ENCODE data around the gene GALK2.

Gene GALK2

DNA sequence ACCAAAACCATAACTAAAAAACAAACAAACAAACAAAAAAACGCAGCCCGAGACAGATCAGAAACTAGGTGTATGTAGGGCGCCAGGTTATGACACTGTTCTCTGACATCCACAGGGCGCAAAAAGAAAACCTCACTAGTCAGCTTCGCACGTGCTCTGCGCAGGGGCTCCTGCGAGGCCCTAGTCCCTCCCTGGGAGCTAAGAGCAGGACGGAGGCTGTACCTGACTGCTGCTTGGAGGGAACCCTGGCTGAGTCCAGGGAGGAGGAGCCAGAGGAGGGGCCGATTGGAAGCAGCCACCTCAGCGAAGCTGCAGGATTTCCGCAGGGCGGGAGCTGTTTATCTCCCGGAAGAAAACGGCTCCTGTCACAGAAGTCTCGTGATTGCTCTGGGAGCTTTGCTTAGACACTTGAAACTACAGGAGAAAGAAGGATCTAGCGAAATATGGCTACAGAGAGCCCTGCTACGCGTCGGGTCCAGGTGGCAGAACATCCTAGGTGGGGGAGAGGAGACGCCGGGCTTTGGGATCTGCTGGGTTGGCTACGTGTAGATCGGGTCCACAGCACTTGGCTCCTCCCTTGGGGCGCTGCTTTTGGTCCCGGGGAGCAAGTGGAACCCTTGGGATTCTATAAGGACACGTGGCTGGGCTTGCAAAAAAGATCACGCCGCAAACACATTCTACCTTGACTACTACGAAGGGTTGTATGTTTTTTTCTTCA is at the start of gene GALK2:
TSS of gene GALK2 (plus strand) at position 368 of the 718 bp plus-strand sequence. CDS start at position 444, 76 bp downstream.
- DNase-seq (ENCODE audit: low spot score) = peak; percentile 79

DNA sequence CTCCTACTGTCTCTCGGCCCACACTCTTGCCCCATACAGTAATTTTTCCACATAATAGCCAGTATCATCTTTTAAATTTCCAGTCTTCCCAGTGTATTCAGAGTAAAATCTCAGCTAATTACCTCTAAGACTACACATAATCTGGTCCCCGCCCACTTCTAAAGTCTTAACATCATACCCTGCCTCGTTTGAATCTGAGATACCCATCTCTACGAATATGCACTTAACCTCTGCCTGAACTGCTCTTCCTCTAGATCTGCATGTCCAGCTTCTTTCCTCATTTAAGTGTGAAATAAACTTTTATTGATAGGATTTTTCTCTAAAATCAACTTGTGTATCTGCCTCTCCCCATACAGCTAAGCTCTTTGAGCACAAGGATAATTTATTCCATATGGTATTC is 49.2 kb upstream of the GALK2 start:
- no peak for DNase-seq (ENCODE audit: low spot score)

DNA sequence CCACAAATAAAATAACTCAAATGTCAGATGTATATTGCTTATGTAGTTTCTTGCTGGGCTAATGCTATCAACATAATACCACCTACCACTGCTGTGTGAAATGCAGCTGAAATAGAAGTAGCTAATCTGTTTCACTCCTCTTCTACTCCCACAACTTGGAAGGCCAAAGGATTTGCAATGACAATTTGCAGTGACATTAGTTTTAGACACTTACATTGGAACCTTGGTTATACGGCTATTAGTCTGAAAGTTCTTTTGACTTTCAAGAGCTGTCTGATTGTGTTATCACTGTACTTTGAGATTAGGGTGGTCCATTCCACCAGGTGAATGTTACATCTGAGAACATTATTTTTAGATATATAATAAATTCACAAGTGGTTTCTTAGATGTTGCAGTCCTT is 48.1 kb upstream of the GALK2 start:
- no peak for DNase-seq (ENCODE audit: low spot score)

DNA sequence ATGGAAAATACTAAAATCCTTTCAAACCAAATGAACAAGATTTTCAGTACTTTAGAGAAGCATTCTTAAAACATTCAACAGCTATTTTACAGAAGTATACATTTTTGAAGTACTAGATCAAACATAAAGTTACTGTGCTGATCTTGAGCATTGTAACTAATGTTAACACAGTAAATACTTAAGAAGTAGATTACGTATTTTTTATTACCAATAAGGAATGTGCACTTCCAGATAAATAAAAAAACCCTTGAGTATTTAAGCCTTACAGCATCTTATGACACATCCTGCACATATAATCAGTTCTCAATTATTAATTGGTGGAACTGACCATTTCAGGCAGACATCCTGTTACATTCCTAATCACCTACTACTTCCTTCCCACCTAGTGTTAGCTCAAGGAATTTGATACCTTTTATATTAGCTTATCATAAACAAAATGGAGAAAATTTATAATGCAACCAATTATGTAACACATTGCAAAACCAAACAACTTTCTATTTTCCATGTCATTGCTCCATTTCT is 47.4 kb upstream of the GALK2 start:
- no peak for DNase-seq (ENCODE audit: low spot score)

DNA sequence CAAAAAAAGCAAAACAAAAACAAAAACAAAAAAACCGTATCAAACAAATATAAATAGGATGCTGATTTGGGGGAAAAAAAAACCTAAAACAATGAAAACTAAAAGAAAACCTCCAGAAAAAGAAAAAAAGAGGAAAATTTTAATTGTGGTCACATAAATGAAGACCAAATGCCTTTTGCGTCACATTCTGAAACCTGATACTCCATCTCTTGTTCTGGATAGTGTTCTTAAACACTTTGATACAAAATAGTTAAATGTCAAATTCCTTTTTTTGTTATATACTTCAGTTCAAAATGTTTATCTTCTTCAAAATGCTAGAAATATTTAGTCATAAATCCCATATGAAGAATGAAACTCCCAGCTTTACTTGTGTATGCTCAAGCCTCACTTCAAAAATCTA is 45.7 kb upstream of the GALK2 start:
- DNase-seq (ENCODE audit: low spot score) = no peak

DNA sequence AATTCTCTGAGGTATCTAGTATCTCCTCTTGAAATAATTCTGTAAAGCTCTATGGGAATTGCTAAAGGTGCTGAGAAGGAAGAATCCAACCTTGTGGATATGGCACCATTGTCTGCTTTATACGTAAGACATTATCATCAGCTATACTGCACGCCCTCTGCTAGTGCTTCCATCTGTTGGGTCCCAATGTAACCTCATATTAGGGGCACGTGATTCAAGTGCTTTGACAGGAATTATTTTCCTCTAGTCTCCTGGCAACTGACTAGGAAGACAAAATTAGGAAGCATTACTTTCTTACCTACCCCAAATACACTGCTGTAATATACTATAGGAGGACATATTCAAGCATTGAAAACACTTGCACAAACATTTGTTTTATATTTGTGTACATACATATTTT is 38.6 kb upstream of the GALK2 start:
- no peak for DNase-seq (ENCODE audit: low spot score)

DNA sequence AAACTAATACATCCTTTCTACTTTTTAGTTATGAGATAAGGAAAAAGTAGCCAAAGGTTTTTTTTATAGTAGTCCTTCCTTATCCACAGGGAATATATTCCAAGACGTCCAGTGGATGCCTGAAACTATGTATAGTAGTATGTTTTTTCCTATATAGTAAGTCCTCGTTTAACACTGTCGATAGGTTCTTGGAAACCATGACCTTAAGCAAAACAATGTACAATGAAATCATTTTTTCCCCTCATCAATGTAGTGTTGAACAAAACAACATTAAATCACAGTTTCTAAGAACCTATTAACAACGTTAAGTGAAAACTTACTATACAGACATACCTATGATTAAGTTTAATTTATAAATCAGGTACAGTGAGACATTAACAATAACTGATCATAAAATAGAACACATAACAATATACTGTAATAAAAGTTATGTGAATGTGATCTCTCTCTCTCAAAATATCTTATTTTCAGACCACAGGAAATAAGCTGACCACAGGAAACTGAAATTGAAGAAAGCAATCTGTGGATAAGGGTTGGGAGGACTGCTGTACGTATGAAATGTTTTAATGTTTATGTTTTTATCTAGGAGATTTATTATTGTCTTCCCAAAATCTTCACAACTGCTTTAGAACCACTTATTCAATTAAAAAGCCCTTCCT is 35.2 kb upstream of the GALK2 start:
- DNase-seq (ENCODE audit: low spot score) = no peak

DNA sequence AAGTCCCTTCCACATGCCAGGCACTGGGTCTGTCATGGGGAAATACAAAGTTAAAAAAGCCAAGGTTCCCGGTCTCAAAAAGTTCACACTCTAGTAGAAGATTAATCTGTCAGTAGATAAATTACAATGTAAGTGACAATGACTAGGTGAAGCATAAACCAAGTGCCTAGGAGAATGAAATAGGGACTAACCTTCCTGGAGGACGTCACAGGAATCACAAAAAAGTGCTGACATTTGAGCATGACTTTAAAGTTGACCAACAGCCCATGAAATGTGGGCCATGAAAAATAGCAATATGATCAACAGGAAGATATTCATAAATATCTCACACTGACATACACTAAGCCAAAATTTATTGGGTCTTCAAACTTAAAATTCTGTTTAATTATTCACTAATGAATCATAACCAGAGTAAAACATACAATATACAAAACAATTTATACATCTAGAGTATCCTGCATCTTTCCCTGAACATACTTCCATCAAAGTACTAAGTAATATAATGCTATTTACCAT is 34.6 kb upstream of the GALK2 start:
- DNase-seq (ENCODE audit: low spot score) = no peak

DNA sequence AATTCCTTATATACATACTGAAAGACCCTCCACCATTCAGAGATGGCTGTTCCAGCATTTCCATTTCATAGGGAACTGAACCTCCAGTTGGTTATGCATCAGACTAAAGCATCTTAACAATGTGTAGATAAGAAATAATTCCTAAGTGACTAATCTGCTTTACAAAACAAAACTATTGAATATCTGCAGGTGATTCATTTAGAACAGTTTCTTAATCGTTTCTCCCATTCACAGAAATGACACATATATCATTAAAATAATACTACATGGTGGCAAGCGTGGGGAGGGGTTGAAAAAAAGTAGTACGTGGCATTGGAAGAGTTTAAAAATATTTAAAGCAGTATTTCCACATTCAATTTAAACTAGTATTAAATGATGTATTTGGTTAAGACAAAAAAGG is 34.1 kb upstream of the GALK2 start:
- DNase-seq (ENCODE audit: low spot score) = peak; percentile 24

DNA sequence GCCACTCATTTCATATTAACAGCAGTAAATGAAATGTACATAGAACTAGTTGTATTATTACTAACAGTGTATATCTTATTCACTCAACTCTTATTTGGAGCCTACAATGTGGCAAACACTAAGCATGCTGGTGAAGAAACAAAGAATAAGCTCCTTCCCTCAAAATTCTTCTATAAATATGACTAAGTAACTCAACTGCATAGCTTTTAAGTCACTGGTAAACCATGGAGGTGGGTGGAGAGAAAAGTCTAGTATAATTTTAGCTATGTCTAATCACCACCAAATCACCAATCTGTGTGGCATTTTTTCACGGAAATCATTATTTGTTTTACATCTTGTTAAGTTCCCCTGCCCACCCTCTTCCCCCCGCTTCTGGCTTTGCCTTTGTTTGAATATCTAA is 32.2 kb upstream of the GALK2 start:
- peak; percentile 10 for DNase-seq (ENCODE audit: low spot score)

DNA sequence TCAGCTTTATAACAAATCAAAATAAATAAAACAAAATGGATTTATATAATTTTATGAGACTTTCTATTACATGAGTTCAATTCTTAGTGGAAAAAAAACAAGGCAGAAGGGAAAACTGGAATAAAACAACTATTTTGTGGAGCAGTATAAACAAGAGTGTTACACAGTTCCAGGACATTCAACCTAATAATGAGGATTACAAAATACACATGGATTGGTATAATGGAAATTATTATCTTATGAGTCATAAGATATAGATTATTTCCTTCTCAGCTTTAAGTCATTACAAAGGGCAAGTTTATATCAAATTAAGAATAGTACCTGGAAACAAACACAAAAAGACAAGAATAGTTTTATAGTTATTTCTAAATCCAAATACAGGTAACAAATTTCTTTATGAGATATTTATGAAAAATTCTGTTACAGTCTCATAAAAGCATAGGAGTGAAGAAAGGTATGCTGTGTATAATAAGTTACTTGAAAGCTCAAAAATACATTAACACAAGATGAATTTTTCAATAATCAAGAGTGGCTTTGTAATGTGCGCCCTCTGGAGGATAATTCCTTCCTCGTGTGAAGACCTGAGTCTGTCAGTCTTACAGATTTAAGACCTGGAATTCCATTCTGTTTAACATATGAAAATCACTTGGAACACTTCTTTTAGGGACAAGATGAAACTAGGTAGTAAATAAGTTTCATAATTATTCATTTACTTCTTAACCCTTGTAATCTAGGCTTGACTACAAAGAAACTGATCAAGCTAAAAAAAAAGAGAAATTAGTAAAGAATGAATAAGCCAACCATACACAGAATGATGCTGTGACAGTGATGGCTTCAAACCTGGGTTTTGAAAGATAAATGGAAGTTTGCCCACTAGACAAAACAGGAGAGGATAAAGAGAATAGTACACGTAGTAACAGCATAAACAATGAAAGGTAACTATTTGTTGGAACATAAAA is 24.1 kb upstream of the GALK2 start:
- DNase-seq (ENCODE audit: low spot score) = peak; percentile 14

DNA sequence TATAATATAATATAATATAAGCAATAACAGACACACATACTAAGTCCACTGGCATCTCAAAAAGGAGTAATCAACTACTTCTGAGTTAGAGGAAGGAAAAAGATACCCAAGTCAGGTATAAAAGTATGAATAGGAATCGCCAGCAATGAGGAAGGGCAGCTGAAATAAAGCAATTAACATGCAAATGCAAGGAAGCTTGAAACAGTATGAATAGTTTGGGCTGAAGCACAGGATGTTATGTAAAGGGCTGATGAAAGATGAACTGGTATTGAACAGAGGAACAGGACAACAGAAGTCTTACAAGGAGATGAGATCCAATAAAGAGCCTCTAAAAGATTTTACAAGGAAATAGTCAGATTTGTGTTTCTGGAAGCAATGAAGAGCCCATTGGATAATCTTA is 21.7 kb upstream of the GALK2 start:
- no peak for DNase-seq (ENCODE audit: low spot score)

DNA sequence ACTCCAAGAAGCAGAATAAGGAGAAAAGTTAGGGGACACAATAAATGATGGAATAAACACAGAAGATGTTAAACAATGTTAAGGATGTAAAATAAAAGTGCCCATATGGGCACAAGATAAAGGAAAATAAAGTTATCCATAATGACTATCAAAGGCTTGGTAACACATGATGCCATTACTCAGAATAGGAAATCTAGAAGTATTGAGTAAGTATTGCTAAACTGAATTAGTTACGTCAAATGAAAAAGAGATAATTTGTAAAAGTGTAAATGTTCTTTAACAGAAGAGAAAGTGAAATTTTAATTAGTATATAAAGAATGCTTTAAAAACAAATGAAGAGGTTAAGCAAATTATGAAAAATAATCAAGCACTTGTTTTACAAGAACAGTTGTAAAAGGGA is 21.3 kb upstream of the GALK2 start:
- no peak for DNase-seq (ENCODE audit: low spot score)

DNA sequence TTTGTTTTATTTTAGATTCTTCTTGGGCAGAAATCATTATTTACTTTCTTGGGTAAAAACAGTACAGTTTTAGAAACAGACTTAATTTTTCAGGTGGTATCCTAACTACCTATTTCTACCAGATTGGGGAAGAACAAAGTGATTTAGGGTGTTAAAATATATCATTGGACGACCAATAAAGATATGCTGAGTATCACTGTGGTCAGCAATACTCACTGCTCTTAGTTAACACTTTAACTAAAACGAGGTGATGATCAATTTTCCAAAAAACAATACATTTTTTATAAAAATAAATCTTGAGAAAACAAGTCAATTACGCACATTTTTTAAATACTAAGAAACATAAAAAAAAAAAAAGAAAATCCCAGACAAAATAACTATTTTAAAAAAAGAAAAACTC is 18.2 kb upstream of the GALK2 start:
- no peak for DNase-seq (ENCODE audit: low spot score)

DNA sequence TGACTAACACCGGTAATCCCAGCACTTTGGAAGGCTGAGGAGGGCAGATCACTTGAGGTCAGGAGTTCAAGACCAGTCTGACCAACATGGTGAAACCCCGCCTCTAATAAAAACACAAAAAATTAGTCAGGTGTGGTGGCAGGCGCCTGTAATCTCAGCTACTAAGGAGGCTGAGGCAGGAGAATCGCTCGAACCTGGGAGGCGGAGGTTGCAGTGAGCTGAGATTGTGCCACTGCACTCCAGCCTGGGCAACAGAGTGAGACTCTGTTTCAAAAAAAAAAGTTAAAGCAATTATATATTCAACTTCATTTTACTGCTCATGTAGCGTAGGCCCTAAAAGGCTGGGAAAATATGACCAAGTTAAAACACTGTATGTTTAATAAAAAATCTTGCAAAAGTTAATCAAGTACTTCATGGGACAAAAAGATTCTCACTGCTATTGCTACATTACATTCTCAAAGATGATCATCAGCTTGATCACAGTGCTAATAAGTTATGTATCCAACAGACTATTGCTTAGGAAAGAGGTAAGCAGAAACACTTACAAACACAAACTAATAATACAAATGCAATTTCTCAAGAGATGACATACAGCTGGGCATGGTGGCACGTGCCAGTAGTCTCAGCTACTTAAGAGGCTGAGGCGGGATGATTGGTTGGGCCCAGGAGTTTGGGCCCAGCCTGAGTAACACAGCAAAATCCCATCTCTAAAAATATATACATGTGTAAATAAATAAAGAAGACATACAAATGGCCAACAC is 17.3 kb upstream of the GALK2 start:
- DNase-seq (ENCODE audit: low spot score) = no peak

DNA sequence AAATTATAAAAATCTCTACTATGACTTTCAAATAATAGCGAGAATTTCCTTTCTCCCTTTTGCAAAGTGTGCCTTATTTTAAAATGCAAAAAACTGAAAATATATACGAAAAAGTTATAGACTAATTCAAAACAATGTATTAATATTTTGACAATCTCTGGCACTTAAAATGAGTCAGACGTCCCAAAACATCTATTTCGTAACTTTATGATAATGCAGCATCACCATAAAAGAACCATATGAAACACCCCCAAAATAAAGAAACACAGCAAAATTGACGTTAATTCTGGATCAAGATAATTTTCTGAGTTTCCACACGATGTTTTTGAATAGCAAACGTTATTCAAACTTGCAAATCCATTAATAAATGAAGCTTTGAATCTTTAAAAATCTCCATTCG is 15.7 kb upstream of the GALK2 start:
- no peak for DNase-seq (ENCODE audit: low spot score)

DNA sequence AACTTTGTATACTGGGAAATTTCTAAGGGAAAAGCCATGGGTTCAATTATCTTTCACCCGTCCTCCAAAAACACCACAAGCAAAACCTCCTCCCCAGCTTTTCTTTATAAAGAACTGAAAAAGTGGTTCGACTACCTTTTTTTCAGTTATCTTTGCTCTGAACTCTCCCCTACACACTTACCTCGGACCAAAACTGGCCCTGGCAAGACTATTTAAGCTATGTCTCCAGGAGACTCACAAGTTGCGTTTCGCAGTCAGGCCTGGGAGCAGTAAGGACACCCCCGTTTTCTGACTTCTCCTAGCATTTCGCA is 15.3 kb upstream of the GALK2 start:
- DNase-seq (ENCODE audit: low spot score) = no peak

DNA sequence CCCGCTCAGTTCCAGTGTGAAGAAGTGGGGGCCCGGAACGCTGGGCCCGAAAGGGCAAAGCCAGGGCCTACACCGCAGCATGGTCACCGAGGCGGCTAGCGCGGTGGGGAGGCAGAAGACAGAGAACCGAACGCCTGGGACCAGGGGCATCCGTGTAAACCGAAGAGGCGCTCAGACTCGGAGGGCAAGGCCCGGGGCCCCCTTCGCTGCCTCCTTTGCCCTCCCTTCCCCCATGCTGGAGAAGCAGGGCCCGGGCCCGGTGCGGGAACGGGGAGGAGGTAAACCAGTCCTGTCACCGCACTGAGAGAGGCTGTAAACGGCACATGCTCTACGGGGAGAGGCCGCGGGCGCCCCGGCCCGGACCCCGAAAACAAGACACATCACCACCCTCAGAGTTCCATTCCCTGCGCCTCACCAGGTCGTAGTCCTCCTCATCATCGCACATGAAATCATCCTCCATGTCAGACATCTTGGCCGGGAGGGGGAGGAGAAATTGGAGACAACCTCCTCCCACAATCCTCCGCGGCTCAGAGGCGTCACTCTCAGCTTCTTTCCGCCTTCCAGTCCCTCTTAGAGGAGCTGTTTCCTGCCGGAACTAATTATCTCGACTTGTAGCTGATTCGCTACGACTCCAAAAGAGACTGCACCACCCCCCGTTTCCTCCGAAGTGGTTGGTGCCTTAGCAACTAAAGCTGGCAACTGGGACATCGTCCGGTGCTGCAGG is 14.8 kb upstream of the GALK2 start, which contains the start of gene COPS2:
TSS of gene COPS2 (minus strand) at position 490 of the 724 bp plus-strand sequence. CDS start at position 469, 21 bp downstream.
- peak; percentile 82 for DNase-seq (ENCODE audit: low spot score)

DNA sequence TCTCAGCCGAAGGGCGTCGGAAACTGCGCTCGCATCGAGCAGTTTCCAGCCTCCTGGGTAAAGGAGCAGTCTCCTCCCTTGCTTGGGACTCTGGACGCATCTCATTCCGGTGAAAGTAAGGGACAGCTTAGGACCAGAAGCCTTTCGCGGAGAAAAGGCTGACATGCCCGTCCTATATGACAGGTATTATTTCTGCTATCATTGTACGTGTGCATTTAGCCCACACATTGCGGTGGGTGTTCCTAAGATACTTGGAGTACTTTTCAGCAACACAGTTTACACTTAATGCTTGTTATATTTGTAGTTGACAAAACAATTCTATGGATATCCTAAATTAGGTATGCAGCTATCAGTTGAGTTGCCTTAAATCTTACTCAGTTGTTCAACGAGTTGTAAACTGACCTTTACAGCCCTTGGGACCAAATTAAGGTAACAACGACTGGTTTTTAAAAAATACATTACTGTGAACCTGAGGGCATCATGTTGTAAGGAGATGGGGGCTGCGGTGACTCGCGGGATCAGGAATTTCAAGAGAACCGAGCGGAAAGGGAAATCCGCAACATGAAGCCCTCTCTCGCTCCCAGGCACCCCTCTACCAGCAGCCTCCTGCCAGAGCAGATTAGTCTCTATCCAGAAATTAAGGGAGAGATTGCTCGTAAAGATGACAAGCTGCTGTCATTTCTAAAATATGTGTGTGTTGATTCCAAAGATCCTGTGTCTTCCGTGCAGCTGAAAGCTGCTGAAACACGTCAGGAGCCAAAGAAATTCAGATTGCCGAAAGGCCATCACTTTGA is 14.0 kb upstream of the GALK2 start:
- peak; percentile 14 for DNase-seq (ENCODE audit: low spot score)

DNA sequence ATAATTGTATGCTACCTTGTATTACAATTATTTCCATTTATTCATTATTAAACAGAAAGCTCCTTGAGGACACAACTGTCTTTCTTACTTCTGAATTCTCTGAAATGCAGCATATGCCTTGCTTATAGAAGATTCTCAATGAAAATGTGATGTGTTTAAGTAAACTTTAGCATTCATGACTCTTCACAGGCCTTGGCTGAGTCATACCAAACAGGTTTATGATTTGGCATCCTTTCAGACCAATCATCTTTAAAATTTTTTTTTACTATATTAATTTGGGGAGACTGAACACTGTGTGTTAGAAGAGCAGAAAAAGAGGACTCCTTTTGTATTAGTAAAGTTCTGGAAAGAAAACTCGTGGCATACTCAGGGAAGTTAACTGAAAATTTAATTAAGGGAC is 6.4 kb upstream of the GALK2 start:
- no peak for DNase-seq (ENCODE audit: low spot score)

All from AG08396 (cell line).